HG02970 (cell line): ENCODE results near the gene SIL1.
"Not testable (repeated sequence)": the region's sequence is repeated elsewhere in the genome, so short reads cannot be mapped to it uniquely, and the experiment has no call there.

Experiments
- ATAC-seq: cut with Tn5 transposase; IDR thresholded peaks from one replicate; pipeline ENCODE4 v1.9.1; 2021; ENCODE audit warnings: mild to moderate bottlenecking, moderate library complexity, moderate number of reproducible peaks; ENCODE audit not compliant: unreplicated experiment, low FRiP score

The SIL1 gene

GRCh38 chr5:139049780-139050179 lies 148.4 kb downstream of the SIL1 start:
- no peak for ATAC-seq

GRCh38 chr5:139046551-139046950 lies 151.6 kb downstream of the SIL1 start:
- no peak for ATAC-seq

- no peak for ATAC-seq
Measured at GRCh38 chr5:139043157-139043905, 154.8 kb downstream of the SIL1 start.

- no peak for ATAC-seq
Measured at GRCh38 chr5:139040081-139040480, 158.1 kb downstream of the SIL1 start.

- ATAC-seq = no peak
Measured at GRCh38 chr5:139038613-139039305, 159.4 kb downstream of the SIL1 start.

- no peak for ATAC-seq
Measured at GRCh38 chr5:139037732-139038131, 160.4 kb downstream of the SIL1 start.

GRCh38 chr5:139036332-139036731 lies 161.8 kb downstream of the SIL1 start:
- not testable (repeated sequence) for ATAC-seq

GRCh38 chr5:139027150-139027549 lies 171.0 kb downstream of the SIL1 start:
- no peak for ATAC-seq

GRCh38 chr5:139025651-139026050 lies 172.5 kb downstream of the SIL1 start:
- ATAC-seq = no peak

- no peak for ATAC-seq
Measured at GRCh38 chr5:139023286-139023685, 174.9 kb downstream of the SIL1 start.

- no peak for ATAC-seq
Measured at GRCh38 chr5:139022528-139022927, 175.6 kb downstream of the SIL1 start.

GRCh38 chr5:139021346-139021745 lies 176.8 kb downstream of the SIL1 start:
- ATAC-seq = no peak

- ATAC-seq = no peak
Measured at GRCh38 chr5:139019880-139020279, 178.3 kb downstream of the SIL1 start.

- no peak for ATAC-seq
Measured at GRCh38 chr5:139019211-139019610, 179.0 kb downstream of the SIL1 start.

- no peak for ATAC-seq
Measured at GRCh38 chr5:139017624-139018023, 180.5 kb downstream of the SIL1 start.

GRCh38 chr5:139016186-139016585 lies 182.0 kb downstream of the SIL1 start:
- no peak for ATAC-seq

- ATAC-seq = no peak
Measured at GRCh38 chr5:139014726-139015125, 183.4 kb downstream of the SIL1 start.

GRCh38 chr5:139012176-139012575 lies 186.0 kb downstream of the SIL1 start:
- no peak for ATAC-seq

- ATAC-seq = not testable (repeated sequence)
Measured at GRCh38 chr5:139011156-139011555, 187.0 kb downstream of the SIL1 start.

GRCh38 chr5:139004374-139005307 lies 193.5 kb downstream of the SIL1 start:
- ATAC-seq = no peak

GRCh38 chr5:138999674-139000073 lies 198.5 kb downstream of the SIL1 start:
- ATAC-seq = no peak
